ENCODE measurements around the gene EFTUD2. TPM values are rescaled to one million over a fixed set of nuclear protein-coding genes. Genes with fewer than 3 reads are reported as not detected.
"Not testable (repeated sequence)": the region's sequence is repeated elsewhere in the genome, so short reads cannot be mapped to it uniquely, and the experiment has no call there.

EFTUD2 gene
- polyA plus RNA-seq, result 67.8 TPM
- long read RNA-seq, donor 1, full-length matches to known transcripts, result 8 of 8 reads
- long read RNA-seq, donor 1, partial matches to known transcripts, result 0 of 8 reads
- long read RNA-seq, donor 1, other reads (novel, unspliced or antisense), result 0 of 8 reads
- long read RNA-seq, donor 2, full-length matches to known transcripts, result 8 of 18 reads
- long read RNA-seq, donor 2, partial matches to known transcripts, result 10 of 18 reads
- long read RNA-seq, donor 2, other reads (novel, unspliced or antisense), result 0 of 18 reads
- long read RNA-seq, donor 3, result 0 reads
- long read RNA-seq, donor 4, result 0 reads
- long read RNA-seq, donor 5, full-length matches to known transcripts, result 5 of 5 reads
- long read RNA-seq, donor 5, partial matches to known transcripts, result 0 of 5 reads
- long read RNA-seq, donor 5, other reads (novel, unspliced or antisense), result 0 of 5 reads
- long read RNA-seq, donor 6, full-length matches to known transcripts, result 9 of 9 reads
- long read RNA-seq, donor 6, partial matches to known transcripts, result 0 of 9 reads
- long read RNA-seq, donor 6, other reads (novel, unspliced or antisense), result 0 of 9 reads
- long read RNA-seq, donor 7, full-length matches to known transcripts, result 1 of 1 reads
- long read RNA-seq, donor 7, partial matches to known transcripts, result 0 of 1 reads
- long read RNA-seq, donor 7, other reads (novel, unspliced or antisense), result 0 of 1 reads
- long read RNA-seq, donor 8, full-length matches to known transcripts, result 9 of 9 reads
- long read RNA-seq, donor 8, partial matches to known transcripts, result 0 of 9 reads
- long read RNA-seq, donor 8, other reads (novel, unspliced or antisense), result 0 of 9 reads
- long read RNA-seq, donor 9, full-length matches to known transcripts, result 2 of 2 reads
- long read RNA-seq, donor 9, partial matches to known transcripts, result 0 of 2 reads
- long read RNA-seq, donor 9, other reads (novel, unspliced or antisense), result 0 of 2 reads
- long read RNA-seq, donor 10, full-length matches to known transcripts, result 11 of 16 reads
- long read RNA-seq, donor 10, partial matches to known transcripts, result 5 of 16 reads
- long read RNA-seq, donor 10, other reads (novel, unspliced or antisense), result 0 of 16 reads
- long read RNA-seq, donor 11, full-length matches to known transcripts, result 6 of 11 reads
- long read RNA-seq, donor 11, partial matches to known transcripts, result 5 of 11 reads
- long read RNA-seq, donor 11, other reads (novel, unspliced or antisense), result 0 of 11 reads

DNA sequence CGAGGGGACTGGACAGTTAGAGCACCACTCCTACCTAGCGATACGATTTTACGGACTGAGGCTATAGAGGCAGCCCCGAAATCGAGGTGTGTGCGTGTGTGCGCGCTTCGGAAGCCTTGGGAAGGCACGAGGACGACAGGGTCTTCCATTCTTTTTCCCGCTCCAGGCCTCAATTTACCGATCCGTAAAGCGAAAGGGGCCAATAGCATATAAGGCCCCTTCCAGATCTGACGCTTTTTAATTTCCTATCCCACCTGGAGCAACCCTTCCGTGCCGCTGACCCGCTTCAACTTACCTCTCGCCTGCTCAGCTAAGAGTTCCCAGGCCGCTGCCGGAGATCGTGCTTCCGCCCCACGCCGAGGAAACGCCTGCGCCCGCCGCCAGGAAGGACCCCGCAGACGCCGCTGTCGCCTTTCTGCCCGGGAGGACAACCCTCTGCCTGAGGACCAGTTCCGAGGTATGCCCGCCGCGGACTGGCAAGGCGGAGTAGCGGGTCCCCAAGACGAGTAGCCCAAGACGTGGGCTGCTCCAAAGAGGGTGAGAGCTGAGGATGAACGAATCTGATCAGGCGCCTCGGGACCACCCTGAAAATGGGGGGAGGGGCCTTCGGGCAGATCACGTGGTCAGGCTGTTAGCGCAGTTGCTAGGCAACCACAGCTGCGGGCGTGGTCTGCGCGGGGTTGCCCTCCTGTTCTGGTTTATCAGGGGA, at the start of gene EFTUD2:
Gene EFTUD2 (minus strand): TSS at position 372 of the 709 bp plus-strand sequence. CDS start 4,924 bp downstream, outside the sequence.
- Histone ChIP-seq H3K4me3 (ENCODE audit: low read length) (peak within 1 kb of the TSS; percentile 81), H3K36me3 (ENCODE audit: control insufficient read depth, insufficient read depth, low read length) (peaks cover 3% of the 10 kb centered on the region), H3K27me3 (ENCODE audit: control insufficient read depth, insufficient read depth, low read length) (no peaks in the 10 kb centered on the region), H3K4me1 (ENCODE audit: control insufficient read depth, insufficient read depth, low read length) (peaks cover 17% of the 10 kb centered on the region), H3K27ac (ENCODE audit: low read length) (peak within 1 kb of the TSS; percentile 88), H3K9me3 (ENCODE audit: control insufficient read depth, low read depth, low read length) (no peaks in the 10 kb centered on the region)
- DNase-seq, result peak; percentile 90 to 92
- WGBS (ENCODE audit: insufficient coverage, low lambda C conversion rate), result no CpG with 5 or more reads among the region's 54 CpGs

DNA sequence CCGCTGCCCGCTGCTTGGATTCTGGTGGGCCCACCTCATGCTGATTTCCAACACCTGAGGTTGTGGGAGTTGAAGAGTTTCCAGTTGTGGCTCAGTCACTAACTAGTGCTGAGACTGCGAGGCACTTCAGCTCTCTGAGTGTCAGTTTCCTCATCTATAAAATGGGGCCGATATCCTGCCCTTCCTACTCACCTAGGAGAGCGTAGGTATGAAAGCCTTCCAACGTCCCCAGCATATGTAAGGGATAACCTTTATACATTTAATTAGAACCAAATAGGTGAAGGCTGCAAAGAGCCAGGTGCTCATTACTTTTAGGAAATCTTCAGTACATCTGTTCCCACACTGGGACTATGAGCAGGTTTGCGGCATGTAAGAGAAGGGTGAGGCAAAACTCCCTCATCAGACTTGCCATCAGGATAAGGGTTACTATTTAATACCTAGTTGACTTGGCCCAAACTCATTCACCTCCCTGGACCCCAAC, 49.1 kb upstream of the EFTUD2 start:
- peak in 1 of 2 donors; percentile 18 for DNase-seq
- H3K27me3 ChIP-seq (ENCODE audit: control insufficient read depth, insufficient read depth, low read length), result peaks cover 3% of the 10 kb centered on the region
- H3K27ac ChIP-seq (ENCODE audit: low read length), result no peak overlapping the region
- no peaks in the 10 kb centered on the region for H3K9me3 ChIP-seq (ENCODE audit: control insufficient read depth, low read depth, low read length)
- no CpG with 5 or more reads among the region's 7 CpGs for WGBS (ENCODE audit: insufficient coverage, low lambda C conversion rate)
- peak overlapping the region; percentile 75 for H3K4me3 ChIP-seq (ENCODE audit: low read length)
- H3K36me3 ChIP-seq (ENCODE audit: control insufficient read depth, insufficient read depth, low read length), result no peaks in the 10 kb centered on the region
- peaks cover 5% of the 10 kb centered on the region for H3K4me1 ChIP-seq (ENCODE audit: control insufficient read depth, insufficient read depth, low read length)

DNA sequence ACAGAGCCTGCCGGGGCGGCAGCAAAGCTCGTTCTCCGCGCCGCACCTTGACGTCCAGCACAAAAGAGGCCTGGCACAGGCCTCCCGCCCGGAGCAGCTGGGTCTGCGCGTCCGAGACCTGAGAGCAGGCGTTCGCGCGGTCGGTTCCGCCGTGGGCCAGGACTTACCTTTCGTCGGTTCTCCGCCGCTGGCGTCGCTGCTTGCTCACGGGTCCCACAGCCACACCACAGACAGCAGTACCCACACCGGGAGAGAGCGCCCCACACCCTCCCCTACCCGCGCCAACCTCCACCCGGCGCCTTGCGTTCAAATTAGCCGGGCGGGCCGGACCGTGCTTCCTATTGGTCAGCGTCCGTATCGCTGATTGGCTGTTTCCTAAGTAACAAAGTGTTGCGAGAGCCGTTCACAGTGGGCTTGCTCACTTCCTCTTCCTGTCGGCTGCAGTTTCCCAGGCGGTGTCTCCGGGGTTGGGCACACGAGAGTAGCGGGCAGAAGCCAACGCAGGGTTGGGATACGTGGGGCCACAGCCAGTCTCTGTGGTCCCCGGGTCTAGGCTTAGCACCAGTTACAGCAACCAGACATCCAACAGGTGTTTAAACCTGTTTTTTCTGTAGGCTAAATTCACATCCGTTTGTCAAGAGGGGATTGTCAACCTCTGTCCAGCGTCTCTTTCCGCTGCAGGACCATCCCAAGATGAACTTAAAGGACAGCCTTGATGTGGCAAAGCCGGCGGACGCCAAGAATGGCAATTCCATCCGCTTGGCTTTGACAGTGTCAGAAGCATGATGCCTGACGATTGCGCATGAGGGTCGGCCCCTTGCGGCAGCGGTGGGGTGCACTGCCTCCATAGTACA, 48.4 kb upstream of the EFTUD2 start, which contains the start of gene KIF18B:
Gene KIF18B (minus strand): TSS at position 313 of the 854 bp plus-strand sequence. CDS start 11,429 bp downstream, outside the sequence.
- H3K27me3 ChIP-seq (ENCODE audit: control insufficient read depth, insufficient read depth, low read length), result no peaks in the 10 kb centered on the region
- H3K27ac ChIP-seq (ENCODE audit: low read length), result peak within 1 kb of the TSS; percentile 34
- H3K4me1 ChIP-seq (ENCODE audit: control insufficient read depth, insufficient read depth, low read length), result peaks cover 5% of the 10 kb centered on the region
- no CpG with 5 or more reads among the region's 62 CpGs for WGBS (ENCODE audit: insufficient coverage, low lambda C conversion rate)
- H3K4me3 ChIP-seq (ENCODE audit: low read length), result peak within 1 kb of the TSS; percentile 75
- DNase-seq, result peak; percentile 91
- H3K9me3 ChIP-seq (ENCODE audit: control insufficient read depth, low read depth, low read length), result no peaks in the 10 kb centered on the region
- no peaks in the 10 kb centered on the region for H3K36me3 ChIP-seq (ENCODE audit: control insufficient read depth, insufficient read depth, low read length)

DNA sequence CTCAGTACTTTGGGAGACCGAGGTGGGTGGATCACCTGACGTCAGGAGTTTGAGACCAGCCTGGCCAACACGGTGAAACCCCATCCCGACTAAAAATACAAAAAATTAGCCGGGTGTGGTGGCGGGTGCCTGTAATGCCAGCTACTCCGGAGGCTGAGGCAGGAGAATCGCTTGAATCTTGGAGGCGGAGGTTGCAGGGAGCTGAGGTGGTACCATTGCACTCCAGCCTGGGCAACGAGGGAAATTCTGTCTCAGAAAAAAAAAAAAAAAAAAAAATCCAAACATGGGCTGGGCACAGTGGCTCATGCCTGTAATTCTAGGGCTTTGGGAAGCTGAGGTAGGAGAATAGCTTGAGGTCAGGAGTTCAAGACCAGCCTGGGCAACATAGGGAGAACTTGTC, 46.4 kb upstream of the EFTUD2 start:
- not testable (repeated sequence) for H3K4me3 ChIP-seq (ENCODE audit: low read length); H3K4me1 ChIP-seq (ENCODE audit: control insufficient read depth, insufficient read depth, low read length); H3K9me3 ChIP-seq (ENCODE audit: control insufficient read depth, low read depth, low read length); H3K27ac ChIP-seq (ENCODE audit: low read length); H3K27me3 ChIP-seq (ENCODE audit: control insufficient read depth, insufficient read depth, low read length); DNase-seq; H3K36me3 ChIP-seq (ENCODE audit: control insufficient read depth, insufficient read depth, low read length)
- WGBS (ENCODE audit: insufficient coverage, low lambda C conversion rate), result no CpG with 5 or more reads among the region's 10 CpGs

DNA sequence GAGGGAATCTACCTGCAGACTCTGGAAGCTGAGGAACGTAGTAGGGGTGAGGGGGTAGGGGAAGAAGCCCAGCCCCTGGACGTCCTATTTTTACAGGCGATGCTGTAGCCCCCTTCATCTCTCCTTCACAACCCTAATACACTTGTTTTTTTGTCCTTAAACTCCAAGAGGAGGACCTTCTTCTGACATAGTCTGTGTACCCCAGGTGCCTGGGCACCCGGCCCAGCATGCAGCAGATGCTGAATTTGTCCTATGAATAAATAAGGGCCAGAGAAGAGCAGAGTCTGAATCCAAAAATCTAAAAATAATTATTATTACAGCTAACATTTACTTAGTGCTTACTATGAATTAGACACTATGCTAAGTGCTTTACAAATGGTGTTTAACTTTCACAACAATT, 43.2 kb upstream of the EFTUD2 start:
- Histone ChIP-seq H3K27ac (ENCODE audit: low read length) (no peak overlapping the region), H3K4me3 (ENCODE audit: low read length) (no peak overlapping the region), H3K9me3 (ENCODE audit: control insufficient read depth, low read depth, low read length) (peaks cover 7% of the 10 kb centered on the region), H3K27me3 (ENCODE audit: control insufficient read depth, insufficient read depth, low read length) (no peaks in the 10 kb centered on the region), H3K4me1 (ENCODE audit: control insufficient read depth, insufficient read depth, low read length) (peaks cover 5% of the 10 kb centered on the region), H3K36me3 (ENCODE audit: control insufficient read depth, insufficient read depth, low read length) (no peaks in the 10 kb centered on the region)
- DNase-seq, result no peak
- WGBS (ENCODE audit: insufficient coverage, low lambda C conversion rate), result no CpG with 5 or more reads among the region's 4 CpGs

DNA sequence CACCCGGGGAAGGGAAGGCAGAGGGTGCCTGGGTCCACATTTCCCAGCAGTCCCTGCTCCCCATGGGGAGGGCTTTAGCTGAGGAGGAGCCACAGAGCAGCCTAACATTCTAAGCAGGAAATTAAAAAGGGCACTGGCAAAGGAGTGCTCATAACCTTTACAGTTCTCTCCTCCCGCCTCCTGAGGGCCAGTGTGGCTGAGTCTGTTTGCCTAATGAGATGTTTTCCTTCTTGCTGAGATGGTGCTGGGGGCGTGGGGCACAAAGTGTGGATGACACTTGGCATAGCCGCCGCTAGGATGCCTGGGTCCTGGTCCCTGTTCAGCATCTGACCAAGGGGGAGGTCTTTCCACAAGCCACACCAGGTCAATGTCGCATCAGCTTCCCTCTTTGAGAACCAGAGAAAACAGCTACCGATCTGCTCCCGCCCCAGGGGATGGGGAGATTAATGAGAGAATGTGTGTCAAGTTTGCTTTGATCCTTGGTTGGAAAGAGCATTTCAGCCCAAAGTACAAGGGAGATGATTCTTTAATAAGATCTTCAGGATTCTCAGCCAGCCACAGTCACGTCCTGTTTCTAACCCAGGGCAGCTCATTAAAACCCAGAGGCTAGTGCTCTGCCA, 42.6 kb upstream of the EFTUD2 start:
- no CpG with 5 or more reads among the region's 9 CpGs for WGBS (ENCODE audit: insufficient coverage, low lambda C conversion rate)
- H3K36me3 ChIP-seq (ENCODE audit: control insufficient read depth, insufficient read depth, low read length), result no peaks in the 10 kb centered on the region
- no peaks in the 10 kb centered on the region for H3K4me1 ChIP-seq (ENCODE audit: control insufficient read depth, insufficient read depth, low read length)
- peaks cover 7% of the 10 kb centered on the region for H3K9me3 ChIP-seq (ENCODE audit: control insufficient read depth, low read depth, low read length)
- no peak overlapping the region for H3K27ac ChIP-seq (ENCODE audit: low read length)
- no peaks in the 10 kb centered on the region for H3K27me3 ChIP-seq (ENCODE audit: control insufficient read depth, insufficient read depth, low read length)
- no peak overlapping the region for H3K4me3 ChIP-seq (ENCODE audit: low read length)
- no peak for DNase-seq

DNA sequence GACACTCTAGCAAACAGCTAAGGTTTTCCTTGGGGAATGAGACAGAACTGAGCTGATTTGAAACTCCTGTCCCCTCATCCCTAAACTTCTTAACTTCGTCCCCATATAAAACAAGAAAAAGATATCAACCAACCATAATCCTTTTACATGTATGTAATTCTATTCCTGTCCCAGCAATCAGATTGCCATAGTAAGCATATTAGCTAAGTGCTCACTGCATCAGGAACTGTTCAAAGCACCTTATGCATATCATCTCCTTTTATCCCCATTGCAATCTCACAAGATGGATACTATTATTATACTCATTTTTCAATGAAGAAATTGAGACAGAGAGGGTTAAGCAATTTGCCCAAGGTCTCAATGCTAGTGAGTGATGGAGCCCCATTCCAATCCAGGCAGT, 41.5 kb upstream of the EFTUD2 start:
- Histone ChIP-seq H3K36me3 (ENCODE audit: control insufficient read depth, insufficient read depth, low read length) (no peaks in the 10 kb centered on the region), H3K4me1 (ENCODE audit: control insufficient read depth, insufficient read depth, low read length) (no peaks in the 10 kb centered on the region), H3K27me3 (ENCODE audit: control insufficient read depth, insufficient read depth, low read length) (no peaks in the 10 kb centered on the region), H3K4me3 (ENCODE audit: low read length) (no peak overlapping the region), H3K27ac (ENCODE audit: low read length) (no peak overlapping the region), H3K9me3 (ENCODE audit: control insufficient read depth, low read depth, low read length) (peaks cover 7% of the 10 kb centered on the region)
- DNase-seq, result no peak
- whole genome bisulfite sequencing (ENCODE audit: insufficient coverage, low lambda C conversion rate), result no CpG with 5 or more reads among the region's 1 CpG

DNA sequence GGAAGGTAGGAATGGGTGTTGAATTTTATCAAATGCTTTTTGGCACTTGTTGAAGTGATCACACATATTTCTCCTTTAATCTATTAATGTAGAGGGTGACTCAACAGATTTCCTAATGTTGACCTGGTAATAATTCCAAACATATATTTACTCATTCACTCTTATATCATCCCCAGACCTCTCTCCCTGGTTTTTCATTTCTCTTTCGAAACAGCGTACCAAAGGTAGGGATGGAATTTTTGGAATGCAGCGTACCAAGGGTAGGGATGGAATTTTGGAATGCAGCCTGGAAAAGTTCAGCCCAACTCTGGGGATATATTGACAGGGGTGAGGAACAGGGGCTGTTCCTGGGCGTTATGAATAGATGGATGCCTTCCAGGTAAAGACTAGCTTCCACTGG, 41.1 kb upstream of the EFTUD2 start:
- H3K4me3 ChIP-seq (ENCODE audit: low read length), result no peak overlapping the region
- WGBS (ENCODE audit: insufficient coverage, low lambda C conversion rate), result 80% methylated on average over 2 of the region's 4 CpGs
- no peaks in the 10 kb centered on the region for H3K27me3 ChIP-seq (ENCODE audit: control insufficient read depth, insufficient read depth, low read length)
- peaks cover 2% of the 10 kb centered on the region for H3K36me3 ChIP-seq (ENCODE audit: control insufficient read depth, insufficient read depth, low read length)
- DNase-seq, result no peak
- no peaks in the 10 kb centered on the region for H3K4me1 ChIP-seq (ENCODE audit: control insufficient read depth, insufficient read depth, low read length)
- no peak overlapping the region for H3K27ac ChIP-seq (ENCODE audit: low read length)
- peaks cover 7% of the 10 kb centered on the region for H3K9me3 ChIP-seq (ENCODE audit: control insufficient read depth, low read depth, low read length)

DNA sequence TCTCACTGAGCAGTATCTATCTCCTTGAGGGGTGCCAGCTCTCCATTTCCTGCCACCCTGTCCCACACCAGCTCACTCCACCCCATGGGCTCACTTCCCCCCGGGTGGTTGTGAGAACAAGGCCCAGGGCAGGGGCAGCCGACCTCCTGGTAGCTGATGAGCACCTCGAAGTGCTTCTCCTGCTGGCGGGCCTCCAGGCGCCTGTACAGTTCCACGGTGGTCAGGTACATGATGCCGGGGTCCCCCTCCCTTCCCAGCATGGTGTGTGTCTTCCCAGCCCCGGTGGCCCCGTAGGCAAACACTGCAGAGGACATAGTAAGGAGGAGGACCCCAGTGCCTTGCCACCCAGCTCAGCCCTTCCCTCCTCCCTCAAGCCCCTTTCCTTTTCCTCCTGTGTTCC, 35.9 kb upstream of the EFTUD2 start:
- H3K36me3 ChIP-seq (ENCODE audit: control insufficient read depth, insufficient read depth, low read length), result peaks cover 31% of the 10 kb centered on the region
- no peak overlapping the region for H3K27ac ChIP-seq (ENCODE audit: low read length)
- WGBS (ENCODE audit: insufficient coverage, low lambda C conversion rate), result no CpG with 5 or more reads among the region's 9 CpGs
- H3K4me1 ChIP-seq (ENCODE audit: control insufficient read depth, insufficient read depth, low read length), result no peaks in the 10 kb centered on the region
- no peaks in the 10 kb centered on the region for H3K27me3 ChIP-seq (ENCODE audit: control insufficient read depth, insufficient read depth, low read length)
- H3K4me3 ChIP-seq (ENCODE audit: low read length), result no peak overlapping the region
- DNase-seq, result no peak
- peaks cover 7% of the 10 kb centered on the region for H3K9me3 ChIP-seq (ENCODE audit: control insufficient read depth, low read depth, low read length)
